ENCODE data around the gene IL4I1. TPM values are rescaled to one million over a fixed set of nuclear protein-coding genes. Genes with fewer than 3 reads are reported as not detected.

Gene IL4I1
- total and polyA plus RNA-seq, 2 of the 4 experiments (the other 2 are of a cell fraction), result 0.31 to 0.36 TPM

DNA sequence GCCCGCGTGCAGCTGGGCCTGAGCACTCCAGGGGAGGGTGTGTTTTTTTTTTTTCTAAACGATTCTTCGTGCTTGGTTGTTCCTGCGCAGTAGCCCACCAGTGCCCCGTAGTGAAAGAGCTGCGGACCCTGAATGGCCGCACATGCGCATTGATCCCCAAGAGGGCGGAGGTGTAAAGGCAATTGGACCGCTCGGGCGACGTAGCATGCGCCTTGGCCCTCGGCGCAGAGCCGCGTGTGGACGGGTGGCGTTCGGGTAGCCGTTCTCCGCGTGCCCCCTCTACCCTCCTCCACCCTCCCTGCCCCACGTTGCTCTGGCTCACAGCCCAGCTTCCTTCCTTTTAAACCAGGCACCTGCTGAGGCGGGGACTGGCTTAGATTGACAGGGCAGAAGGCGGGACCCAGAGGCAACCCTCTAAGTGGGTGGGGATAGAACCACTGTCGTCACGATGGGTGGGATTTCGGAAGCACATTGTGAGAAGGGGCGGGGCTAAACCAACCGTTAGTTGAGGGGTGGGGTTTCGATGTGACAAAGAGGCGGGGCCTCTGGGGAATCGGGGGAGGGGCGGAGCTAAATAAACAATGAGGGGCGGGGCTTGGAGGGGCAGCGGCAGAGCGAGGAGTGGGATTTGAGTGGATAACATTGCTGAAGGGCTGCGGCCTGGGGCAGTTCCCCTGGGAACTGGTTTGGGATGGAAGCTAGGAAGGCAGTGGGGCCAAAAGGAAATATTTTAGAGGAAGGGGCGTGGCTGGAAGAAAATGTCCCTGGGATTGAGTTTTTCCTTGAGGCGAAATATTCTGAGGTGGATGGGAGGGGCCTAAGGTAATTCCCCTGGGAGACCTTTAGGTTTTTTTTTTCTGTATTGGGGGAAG, 33.2 kb upstream of the IL4I1 start:
- Histone ChIP-seq H3K36me3 (ENCODE audit: control insufficient read depth, insufficient read depth, low read length) (peaks cover 13% of the 10 kb centered on the region), H2AK9ac (replicated peaks; ENCODE audit: low read depth, low read length, poor library complexity) (peak overlapping the region; percentile 100)
- POLR2A ChIA-PET (ENCODE audit: unreplicated experiment), result interaction anchor here (0.6 to 1.0 kb wide), 5 partner anchors 11 to 79 kb away, joined by 3 to 7 read pairs (median 5); no protein-coding TSS in a partner anchor

More for the DNA sequence above, 33.2 kb upstream of the IL4I1 start:
- intact Hi-C loops (cut with micrococcal nuclease), result no loop called here
- no TSS peak for BruUV-seq (replicated peaks)
- Histone ChIP-seq H3K14ac (replicated peaks; ENCODE audit: low read depth, low read length) (peak overlapping the region; percentile 96), H4K8ac (ENCODE audit: low read depth in 2 of 2, low read length in 2 of 2) (peak overlapping the region; percentile 82 to 98), H3K27ac (ENCODE audit: insufficient read depth, low read length) (peak overlapping the region; percentile 75), H2AFZ (replicated peaks; ENCODE audit: low read length, poor library complexity) (peak overlapping the region; percentile 98), H3K9me1 (ENCODE audit: insufficient read depth, low read length) (peaks cover 14% of the 10 kb centered on the region), H2BK5ac (ENCODE audit: low read depth, low read length, poor library complexity, severe bottlenecking) (peak overlapping the region; percentile 92), H3K4me2 (ENCODE audit: low read depth, low read length) (peak overlapping the region; percentile 87), H3K4ac (ENCODE audit: low read depth, low read length) (peak overlapping the region; percentile 97), H2BK20ac (ENCODE audit: low read depth, low read length) (peak overlapping the region; percentile 72; the same call in 1 of the 2 replicates), H3K56ac (ENCODE audit: extremely low read depth, insufficient read depth, low read length) (peak overlapping the region; percentile 91), H3K23ac (ENCODE audit: low read depth, low read length) (peak overlapping the region; percentile 88), H3K9ac (ENCODE audit: low read depth, low read length) (peak overlapping the region; percentile 83), H3K27me3 (ENCODE audit: control insufficient read depth, insufficient read depth, low read length) (no peaks in the 10 kb centered on the region), H2BK120ac (ENCODE audit: low read depth, low read length) (peak overlapping the region; percentile 91), H3K79me1 (ENCODE audit: low read depth in 1 of 2, low read length in 2 of 2) (peaks cover 16 to 38% of the 10 kb centered on the region in 2 experiments), H3K4me3 (ENCODE audit: insufficient read depth, low read depth, low read length) (peak overlapping the region; percentile 80), H4K20me1 (ENCODE audit: insufficient read depth, low read length) (peaks cover 10% of the 10 kb centered on the region; the same call in 1 of the 2 replicates), H2BK15ac (ENCODE audit: low read depth, low read length) (peak overlapping the region; percentile 77; the same call in 1 of the 3 replicates), H4K91ac (ENCODE audit: insufficient read depth, low read depth, low read length) (peak overlapping the region; percentile 93), H3K18ac (ENCODE audit: low read depth, low read length) (peak overlapping the region; percentile 79), H4K5ac (ENCODE audit: low read depth, low read length) (peak overlapping the region; percentile 71), H3K4me1 (ENCODE audit: control insufficient read depth, insufficient read depth, low read length) (peaks cover 4% of the 10 kb centered on the region), H3K9me3 (ENCODE audit: control insufficient read depth, insufficient read depth, low read length) (no peaks in the 10 kb centered on the region), H2AK5ac (ENCODE audit: low read depth, low read length) (peak overlapping the region; percentile 69)
- dilution Hi-C loops (cut with HindIII; ENCODE audit: low sequenced_read_pairs, unreplicated experiment), result no loop called here
- no peak for TF ChIP-seq CHD1 (IDR thresholded peaks at IDR 0.05; ENCODE audit: low read depth, low read length)
- no peak; the same call in 1 of the 2 replicates for TF ChIP-seq POLR2A (IDR thresholded peaks at IDR 0.05; ENCODE audit: low read depth, low read length)
- TF ChIP-seq, protein P1, sequence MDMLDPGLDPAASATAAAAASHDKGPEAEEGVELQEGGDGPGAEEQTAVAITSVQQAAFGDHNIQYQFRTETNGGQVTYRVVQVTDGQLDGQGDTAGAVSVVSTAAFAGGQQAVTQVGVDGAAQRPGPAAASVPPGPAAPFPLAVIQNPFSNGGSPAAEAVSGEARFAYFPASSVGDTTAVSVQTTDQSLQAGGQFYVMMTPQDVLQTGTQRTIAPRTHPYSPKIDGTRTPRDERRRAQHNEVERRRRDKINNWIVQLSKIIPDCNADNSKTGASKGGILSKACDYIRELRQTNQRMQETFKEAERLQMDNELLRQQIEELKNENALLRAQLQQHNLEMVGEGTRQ (IDR thresholded peaks at IDR 0.05; ENCODE audit: low read depth, low read length), result peak; percentile 31; the same call in 1 of the 2 replicates
- peak; percentile 78; the same call in 1 of the 2 replicates for TF ChIP-seq MXI1 (IDR thresholded peaks at IDR 0.05; ENCODE audit: borderline replicate concordance, low read depth, low read length)
- TF ChIP-seq BHLHE40 (IDR thresholded peaks at IDR 0.05; ENCODE audit: low read depth, low read length), result peak; percentile 69
- in situ Hi-C loops (cut with MboI; ENCODE audit: low sequenced_read_pairs), result loop anchor here (10.0 kb wide), 2 partner anchors 55 to 215 kb away; no protein-coding TSS in a partner anchor
- CTCF ChIA-PET, result no interaction called here
- peak; percentile 97 for DNase-seq
- peak; percentile 93 for ATAC-seq (ENCODE audit: low read depth)
- 8% methylated on average over 10 of the region's 43 CpGs; no CpG with 5 or more reads in 1 of the 2 experiments for WGBS, 2 experiments (ENCODE audit: extremely low coverage in 2 of 2, insufficient read length in 1 of 2)
